Adipocyte (in vitro differentiated cells): ENCODE data around the gene SEC14L6.

ENCODE experiments used
- DNase-seq: peaks from one replicate; pipeline ENCODE4 v3.0.0-alpha.2; 2015; ENCODE audit warnings: low read depth
- H3K27me3 ChIP-seq: replicated peaks from 2 replicates; pipeline ENCODE4 v1.7.0; 2013; ENCODE audit warnings: mild to moderate bottlenecking, low read length, moderate library complexity; ENCODE audit not compliant: control insufficient read depth, insufficient read depth
- H3K36me3 ChIP-seq: 2 replicates; pipeline ENCODE4 v1.7.0; 2013; ENCODE audit warnings: low read length, mild to moderate bottlenecking, moderate library complexity; ENCODE audit not compliant: control insufficient read depth, insufficient read depth, severe bottlenecking
- H3K4me1 ChIP-seq: 2 replicates; pipeline ENCODE4 v1.7.0; 2013; ENCODE audit warnings: mild to moderate bottlenecking, low read length, moderate library complexity; ENCODE audit not compliant: control insufficient read depth, insufficient read depth
- H3K4me3 ChIP-seq: 2 replicates; pipeline ENCODE4 v1.7.0; 2013; ENCODE audit warnings: mild to moderate bottlenecking, low read length, moderate library complexity
- H3K9ac ChIP-seq: 2 replicates; pipeline ENCODE4 v1.7.0; 2013; ENCODE audit warnings: mild to moderate bottlenecking, low read length, moderate library complexity
- H3K9me3 ChIP-seq: 2 replicates; pipeline ENCODE4 v1.7.0; 2013; ENCODE audit warnings: mild to moderate bottlenecking, low read length, moderate library complexity; ENCODE audit not compliant: control insufficient read depth

SEC14L6 gene

DNA sequence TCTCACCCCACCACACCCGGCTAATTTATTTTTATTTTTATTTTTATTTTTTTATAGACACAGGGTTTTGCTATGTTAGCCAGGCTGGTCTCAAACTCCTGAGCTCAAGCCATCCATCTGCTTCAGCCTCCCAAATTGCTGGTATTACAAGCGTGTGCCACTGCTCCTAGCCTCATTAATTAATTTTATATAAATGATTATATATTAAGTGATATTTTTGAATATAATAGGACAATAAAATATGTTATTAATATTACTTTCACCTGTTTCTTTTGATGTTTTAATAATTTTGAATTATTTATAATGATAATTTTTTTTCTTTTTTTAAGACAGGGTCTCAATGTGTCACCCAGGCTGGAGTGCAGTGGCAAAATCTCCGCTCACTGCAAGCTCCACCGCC lies 38.9 kb downstream of the SEC14L6 start:
- no peak for DNase-seq
- H3K9me3 ChIP-seq, result no peaks in the 10 kb centered on the region
- peaks cover 21% of the 10 kb centered on the region for H3K27me3 ChIP-seq
- no peak overlapping the region for H3K9ac ChIP-seq
- no peaks in the 10 kb centered on the region for H3K36me3 ChIP-seq
- no peak overlapping the region for H3K4me3 ChIP-seq
- no peaks in the 10 kb centered on the region for H3K4me1 ChIP-seq

DNA sequence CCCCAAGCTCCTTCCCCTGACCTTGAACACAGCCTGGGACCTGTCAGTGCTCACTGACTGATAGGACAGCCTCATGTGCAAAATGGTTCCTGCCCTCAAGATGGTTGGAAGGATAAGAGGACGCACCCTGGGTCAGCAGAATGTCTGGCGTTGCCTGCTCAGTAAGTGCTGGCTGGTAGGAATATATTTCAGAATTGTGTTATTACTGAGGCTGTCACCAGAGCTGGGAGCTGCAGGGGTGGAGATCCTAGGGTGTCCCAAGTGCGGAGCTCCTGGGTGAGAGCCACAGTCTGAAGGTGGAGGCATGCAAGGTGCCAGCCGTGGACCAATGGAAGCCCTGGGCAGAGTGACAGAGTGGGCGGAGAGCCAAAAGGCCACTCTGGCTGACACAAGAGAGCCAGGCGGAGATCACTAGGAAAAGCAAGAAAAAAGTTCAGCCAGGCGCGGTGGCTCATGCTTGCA lies 40.0 kb downstream of the SEC14L6 start:
- DNase-seq, result no peak
- H3K27me3 ChIP-seq, result peaks cover 21% of the 10 kb centered on the region
- H3K4me1 ChIP-seq, result no peaks in the 10 kb centered on the region
- H3K9me3 ChIP-seq, result no peaks in the 10 kb centered on the region
- H3K9ac ChIP-seq, result no peak overlapping the region
- H3K36me3 ChIP-seq, result no peaks in the 10 kb centered on the region
- no peak overlapping the region for H3K4me3 ChIP-seq

- no peak for DNase-seq
- Histone ChIP-seq H3K27me3 (peaks cover 15% of the 10 kb centered on the region), H3K4me3 (no peak overlapping the region), H3K9me3 (no peaks in the 10 kb centered on the region), H3K9ac (no peak overlapping the region), H3K36me3 (no peaks in the 10 kb centered on the region), H3K4me1 (no peaks in the 10 kb centered on the region)
Measured at GRCh38 chr22:30503551-30503950, 43.0 kb downstream of the SEC14L6 start.

DNA sequence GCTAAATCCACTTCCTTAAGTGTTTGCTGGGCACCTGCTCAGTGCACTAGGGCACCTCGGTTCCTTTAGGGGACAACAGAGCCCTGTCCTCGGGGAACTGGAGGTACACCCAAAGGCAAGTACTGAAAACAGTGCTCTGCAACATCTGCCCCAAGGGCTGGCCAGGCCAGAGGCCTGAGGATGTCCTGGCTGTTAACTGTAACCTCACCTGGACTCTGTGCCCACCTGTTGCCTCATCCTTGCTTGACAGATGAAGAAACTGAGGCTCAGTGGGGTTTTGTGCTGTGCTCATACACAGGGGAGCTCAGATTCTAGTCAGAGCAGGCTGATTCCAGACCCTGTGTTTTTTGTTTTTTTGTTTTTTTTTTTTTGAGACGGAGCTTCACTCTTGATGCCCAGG lies 43.6 kb downstream of the SEC14L6 start:
- no peak for DNase-seq
- H3K27me3 ChIP-seq, result peaks cover 15% of the 10 kb centered on the region

GRCh38 chr22:30502153-30502552 lies 44.4 kb downstream of the SEC14L6 start:
- no peaks in the 10 kb centered on the region for H3K9me3 ChIP-seq
- H3K27me3 ChIP-seq, result peaks cover 18% of the 10 kb centered on the region
- H3K9ac ChIP-seq, result no peak overlapping the region
- H3K36me3 ChIP-seq, result no peaks in the 10 kb centered on the region
- DNase-seq, result no peak
- H3K4me3 ChIP-seq, result no peak overlapping the region
- H3K4me1 ChIP-seq, result no peaks in the 10 kb centered on the region

More for the DNA sequence above, 43.6 kb downstream of the SEC14L6 start:
- H3K9me3 ChIP-seq, result no peaks in the 10 kb centered on the region
- H3K4me1 ChIP-seq, result no peaks in the 10 kb centered on the region
- H3K9ac ChIP-seq, result no peak overlapping the region
- H3K4me3 ChIP-seq, result no peak overlapping the region
- H3K36me3 ChIP-seq, result no peaks in the 10 kb centered on the region

DNA sequence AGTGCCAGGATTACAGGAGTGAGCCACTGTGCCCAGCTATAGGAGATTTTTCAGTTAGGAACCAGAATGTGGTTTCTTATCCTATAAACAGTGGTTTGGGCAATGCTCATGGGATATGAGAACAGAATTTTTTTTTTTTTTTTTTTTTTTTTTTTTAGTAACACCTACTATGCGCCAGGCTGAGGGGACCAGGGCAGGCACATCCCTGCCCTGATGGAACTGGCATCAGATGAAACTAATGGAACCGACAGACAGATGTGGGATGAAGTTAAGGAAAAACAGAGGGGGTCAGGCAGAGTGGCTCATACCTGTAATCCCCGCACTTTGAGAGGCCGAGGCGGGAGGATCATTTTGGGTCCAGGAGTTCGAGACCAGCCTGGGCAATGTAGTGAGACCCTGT lies 45.9 kb downstream of the SEC14L6 start:
- Histone ChIP-seq H3K36me3 (no peaks in the 10 kb centered on the region), H3K4me3 (no peak overlapping the region), H3K9ac (no peak overlapping the region), H3K4me1 (no peaks in the 10 kb centered on the region), H3K27me3 (peaks cover 20% of the 10 kb centered on the region), H3K9me3 (no peaks in the 10 kb centered on the region)
- no peak for DNase-seq

GRCh38 chr22:30497466-30498150 lies 48.9 kb downstream of the SEC14L6 start:
- DNase-seq, result no peak
- Histone ChIP-seq H3K9ac (no peak overlapping the region), H3K27me3 (peaks cover 40% of the 10 kb centered on the region), H3K4me3 (no peak overlapping the region), H3K9me3 (no peaks in the 10 kb centered on the region), H3K36me3 (no peaks in the 10 kb centered on the region), H3K4me1 (no peaks in the 10 kb centered on the region)

- Histone ChIP-seq H3K36me3 (no peaks in the 10 kb centered on the region), H3K4me3 (no peak overlapping the region), H3K9ac (no peak overlapping the region), H3K27me3 (peaks cover 47% of the 10 kb centered on the region), H3K9me3 (no peaks in the 10 kb centered on the region), H3K4me1 (no peaks in the 10 kb centered on the region)
- no peak for DNase-seq
Measured at GRCh38 chr22:30495041-30495784, 51.3 kb downstream of the SEC14L6 start.

GRCh38 chr22:30492144-30492543 lies 54.4 kb downstream of the SEC14L6 start:
- peaks cover 57% of the 10 kb centered on the region for H3K27me3 ChIP-seq
- no peaks in the 10 kb centered on the region for H3K36me3 ChIP-seq
- H3K9ac ChIP-seq, result no peak overlapping the region
- H3K4me1 ChIP-seq, result no peaks in the 10 kb centered on the region
- H3K4me3 ChIP-seq, result no peak overlapping the region
- no peaks in the 10 kb centered on the region for H3K9me3 ChIP-seq
- DNase-seq, result no peak

- DNase-seq, result no peak
- no peaks in the 10 kb centered on the region for H3K36me3 ChIP-seq
- no peak overlapping the region for H3K4me3 ChIP-seq
- H3K9ac ChIP-seq, result no peak overlapping the region
- no peaks in the 10 kb centered on the region for H3K9me3 ChIP-seq
- no peaks in the 10 kb centered on the region for H3K4me1 ChIP-seq
- peaks cover 54% of the 10 kb centered on the region for H3K27me3 ChIP-seq
Measured at GRCh38 chr22:30491381-30491780, 55.2 kb downstream of the SEC14L6 start.

DNA sequence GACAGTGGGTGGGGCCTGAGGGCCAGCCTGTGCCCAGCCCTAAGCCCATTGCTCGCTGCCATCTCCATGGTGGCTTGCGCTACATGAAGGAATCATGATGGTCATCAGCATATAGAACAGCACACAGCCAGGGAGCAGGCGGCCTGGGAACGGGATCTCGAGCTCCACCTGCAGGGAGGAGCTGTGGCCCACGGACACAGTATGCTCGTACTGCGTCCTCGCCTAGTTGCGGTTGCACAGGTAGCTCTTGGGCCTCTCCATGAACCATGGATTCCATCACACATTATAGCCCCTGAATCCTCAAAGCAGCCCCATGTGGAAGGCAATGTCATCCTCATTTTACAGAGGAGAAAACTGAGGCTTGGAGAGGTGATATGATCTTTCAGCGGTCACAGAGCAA lies 56.1 kb downstream of the SEC14L6 start:
- H3K9me3 ChIP-seq, result no peaks in the 10 kb centered on the region
- DNase-seq, result no peak
- H3K9ac ChIP-seq, result no peak overlapping the region
- H3K27me3 ChIP-seq, result peaks cover 50% of the 10 kb centered on the region
- H3K36me3 ChIP-seq, result no peaks in the 10 kb centered on the region
- no peak overlapping the region for H3K4me3 ChIP-seq
- no peaks in the 10 kb centered on the region for H3K4me1 ChIP-seq
